ENCODE results near the gene ANO10.

ANO10 gene

GRCh38 chr3:43648957-43649356 lies 27.1 kb upstream of the ANO10 start:
- no peak overlapping the region for H3K4me3 ChIP-seq (ENCODE audit: low read depth, low read length)
- no peak for TF ChIP-seq CTCF (IDR thresholded peaks at IDR 0.05; ENCODE audit: low read depth, low read length)

GRCh38 chr3:43647331-43648166 lies 25.7 kb upstream of the ANO10 start:
- no peak overlapping the region for H3K4me3 ChIP-seq (ENCODE audit: low read depth, low read length)
- TF ChIP-seq CTCF (IDR thresholded peaks at IDR 0.05; ENCODE audit: low read depth, low read length): no peak

GRCh38 chr3:43644443-43644842 lies 22.6 kb upstream of the ANO10 start:
- no peak for TF ChIP-seq CTCF (IDR thresholded peaks at IDR 0.05; ENCODE audit: low read depth, low read length)
- H3K4me3 ChIP-seq (ENCODE audit: low read depth, low read length): no peak overlapping the region

- H3K4me3 ChIP-seq (ENCODE audit: low read depth, low read length): no peak overlapping the region
- no peak for TF ChIP-seq CTCF (IDR thresholded peaks at IDR 0.05; ENCODE audit: low read depth, low read length)
Measured at GRCh38 chr3:43641306-43642114, 19.7 kb upstream of the ANO10 start.

- TF ChIP-seq CTCF (IDR thresholded peaks at IDR 0.05; ENCODE audit: low read depth, low read length): no peak
- H3K4me3 ChIP-seq (ENCODE audit: low read depth, low read length): no peak overlapping the region
Measured at GRCh38 chr3:43640681-43641080, 18.9 kb upstream of the ANO10 start.

- H3K4me3 ChIP-seq (ENCODE audit: low read depth, low read length): no peak overlapping the region
- no peak for TF ChIP-seq CTCF (IDR thresholded peaks at IDR 0.05; ENCODE audit: low read depth, low read length)
Measured at GRCh38 chr3:43638594-43639447, 17.0 kb upstream of the ANO10 start.
